Epithelial cell of esophagus (primary cell): ENCODE measurements around the gene MYPN.
A peak's percentile ranks its signal among the peaks of the same experiment; 100 is the strongest.

Experiments
- DNase-seq: peaks from one replicate; pipeline ENCODE4 v3.0.0; 2010; ENCODE audit warnings: low read depth
- H3K4me3 ChIP-seq: 2 replicates; pipeline ENCODE4 v1.5.1; 2011; ENCODE audit warnings: mild to moderate bottlenecking, low read length, control low read depth
- CTCF ChIP-seq: IDR thresholded peaks from 2 replicates; pipeline ENCODE4 v1.5.1; 2011; ENCODE audit warnings: low read depth, mild to moderate bottlenecking, low read length, control low read depth, inconsistent platforms; ENCODE audit not compliant: insufficient read depth; ENCODE audit errors: missing control alignments

Gene MYPN

GRCh38 chr10:68128015-68128414 is 18.7 kb downstream of the MYPN start:
- no peak for TF ChIP-seq CTCF
- H3K4me3 ChIP-seq: no peak overlapping the region
- DNase-seq: no peak

- TF ChIP-seq CTCF: no peak
- no peak overlapping the region for H3K4me3 ChIP-seq
- no peak for DNase-seq
Measured at GRCh38 chr10:68132391-68132790, 23.1 kb downstream of the MYPN start.

GRCh38 chr10:68133523-68133922 is 24.2 kb downstream of the MYPN start:
- TF ChIP-seq CTCF: no peak
- DNase-seq: no peak
- no peak overlapping the region for H3K4me3 ChIP-seq

- DNase-seq: peak; percentile 18
- TF ChIP-seq CTCF: no peak
Measured at GRCh38 chr10:68135362-68135761, 26.1 kb downstream of the MYPN start.

GRCh38 chr10:68135922-68136792 is 26.9 kb downstream of the MYPN start:
- no peak overlapping the region for H3K4me3 ChIP-seq
- DNase-seq: peak; percentile 85
- TF ChIP-seq CTCF: no peak

More at GRCh38 chr10:68135362-68135761, 26.1 kb downstream of the MYPN start:
- H3K4me3 ChIP-seq: no peak overlapping the region

- no peak for TF ChIP-seq CTCF
- no peak for DNase-seq
Measured at GRCh38 chr10:68137171-68137570, 27.9 kb downstream of the MYPN start.

GRCh38 chr10:68138526-68138925 is 29.2 kb downstream of the MYPN start:
- TF ChIP-seq CTCF: no peak
- no peak for DNase-seq
- H3K4me3 ChIP-seq: no peak overlapping the region

More at GRCh38 chr10:68137171-68137570, 27.9 kb downstream of the MYPN start:
- H3K4me3 ChIP-seq: no peak overlapping the region
